Measurements from ENCODE around the gene SOBP. TPM values are rescaled to one million over a fixed set of nuclear protein-coding genes. Genes with fewer than 3 reads are reported as not detected.
"Not testable (repeated sequence)": the region's sequence is repeated elsewhere in the genome, so short reads cannot be mapped to it uniquely, and the experiment has no call there.

Gene SOBP
- total RNA-seq, 1 experiment from 2014 or later: 0.51 TPM

- in situ Hi-C loops (cut with HindIII; ENCODE audit: low pct_unique_long_range_greater_than_20kb, low sequenced_read_pairs): no loop called here
- no peak for DNase-seq (ENCODE audit: low read depth)
Observed at GRCh38 chr6:107515955-107516354, 26.0 kb downstream of the SOBP start.

- no peak for DNase-seq (ENCODE audit: low read depth)
- in situ Hi-C loops (cut with HindIII; ENCODE audit: low pct_unique_long_range_greater_than_20kb, low sequenced_read_pairs): no loop called here
Observed at GRCh38 chr6:107517274-107517673, 27.4 kb downstream of the SOBP start.

- DNase-seq (ENCODE audit: low read depth); in situ Hi-C loops (cut with HindIII; ENCODE audit: low pct_unique_long_range_greater_than_20kb, low sequenced_read_pairs): not testable (repeated sequence)
Observed at GRCh38 chr6:107519224-107519623, 29.3 kb downstream of the SOBP start.

GRCh38 chr6:107520706-107521105 lies 30.8 kb downstream of the SOBP start:
- DNase-seq (ENCODE audit: low read depth); in situ Hi-C loops (cut with HindIII; ENCODE audit: low pct_unique_long_range_greater_than_20kb, low sequenced_read_pairs): not testable (repeated sequence)

GRCh38 chr6:107523054-107523791 lies 33.3 kb downstream of the SOBP start:
- in situ Hi-C loops (cut with HindIII; ENCODE audit: low pct_unique_long_range_greater_than_20kb, low sequenced_read_pairs): no loop called here
- DNase-seq (ENCODE audit: low read depth): no peak

- DNase-seq (ENCODE audit: low read depth): no peak
- in situ Hi-C loops (cut with HindIII; ENCODE audit: low pct_unique_long_range_greater_than_20kb, low sequenced_read_pairs): no loop called here
Observed at GRCh38 chr6:107523794-107524193, 33.9 kb downstream of the SOBP start.

- DNase-seq (ENCODE audit: low read depth): no peak
- in situ Hi-C loops (cut with HindIII; ENCODE audit: low pct_unique_long_range_greater_than_20kb, low sequenced_read_pairs): no loop called here
Observed at GRCh38 chr6:107524626-107525025, 34.7 kb downstream of the SOBP start.

GRCh38 chr6:107531868-107532267 lies 42.0 kb downstream of the SOBP start:
- DNase-seq (ENCODE audit: low read depth): no peak
- in situ Hi-C loops (cut with HindIII; ENCODE audit: low pct_unique_long_range_greater_than_20kb, low sequenced_read_pairs): no loop called here

GRCh38 chr6:107532706-107533105 lies 42.8 kb downstream of the SOBP start:
- in situ Hi-C loops (cut with HindIII; ENCODE audit: low pct_unique_long_range_greater_than_20kb, low sequenced_read_pairs): no loop called here
- DNase-seq (ENCODE audit: low read depth): no peak

GRCh38 chr6:107533415-107534059 lies 43.6 kb downstream of the SOBP start:
- in situ Hi-C loops (cut with HindIII; ENCODE audit: low pct_unique_long_range_greater_than_20kb, low sequenced_read_pairs): no loop called here
- no peak for DNase-seq (ENCODE audit: low read depth)

- in situ Hi-C loops (cut with HindIII; ENCODE audit: low pct_unique_long_range_greater_than_20kb, low sequenced_read_pairs): no loop called here
Observed at GRCh38 chr6:107534571-107535141, 44.7 kb downstream of the SOBP start.

GRCh38 chr6:107535626-107536025 lies 45.7 kb downstream of the SOBP start:
- no peak for DNase-seq (ENCODE audit: low read depth)
- in situ Hi-C loops (cut with HindIII; ENCODE audit: low pct_unique_long_range_greater_than_20kb, low sequenced_read_pairs): no loop called here

More at GRCh38 chr6:107534571-107535141, 44.7 kb downstream of the SOBP start:
- DNase-seq (ENCODE audit: low read depth): no peak

GRCh38 chr6:107536180-107536961 lies 46.5 kb downstream of the SOBP start:
- no peak for DNase-seq (ENCODE audit: low read depth)
- in situ Hi-C loops (cut with HindIII; ENCODE audit: low pct_unique_long_range_greater_than_20kb, low sequenced_read_pairs): no loop called here

GRCh38 chr6:107537559-107537958 lies 47.6 kb downstream of the SOBP start:
- in situ Hi-C loops (cut with HindIII; ENCODE audit: low pct_unique_long_range_greater_than_20kb, low sequenced_read_pairs): no loop called here
- DNase-seq (ENCODE audit: low read depth): no peak

- DNase-seq (ENCODE audit: low read depth): no peak
- in situ Hi-C loops (cut with HindIII; ENCODE audit: low pct_unique_long_range_greater_than_20kb, low sequenced_read_pairs): no loop called here
Observed at GRCh38 chr6:107538856-107539387, 49.0 kb downstream of the SOBP start.

GRCh38 chr6:107539409-107539808 lies 49.5 kb downstream of the SOBP start:
- DNase-seq (ENCODE audit: low read depth): no peak
- in situ Hi-C loops (cut with HindIII; ENCODE audit: low pct_unique_long_range_greater_than_20kb, low sequenced_read_pairs): no loop called here

- in situ Hi-C loops (cut with HindIII; ENCODE audit: low pct_unique_long_range_greater_than_20kb, low sequenced_read_pairs): no loop called here
- DNase-seq (ENCODE audit: low read depth): no peak
Observed at GRCh38 chr6:107539849-107540464, 50.0 kb downstream of the SOBP start.

- DNase-seq (ENCODE audit: low read depth): no peak
- in situ Hi-C loops (cut with HindIII; ENCODE audit: low pct_unique_long_range_greater_than_20kb, low sequenced_read_pairs): no loop called here
Observed at GRCh38 chr6:107540465-107540857, 50.5 kb downstream of the SOBP start.
